KMS-11 (cell line): ENCODE results near the gene PLXDC2.

Experiments
- H2AFZ ChIP-seq: fragments of 200-600 bp; sonication (generic); 2 replicates; pipeline ENCODE4 v1.6.1; 2016; ENCODE audit warnings: antibody characterized with exemption, mixed run types, low read depth
- H3K27ac ChIP-seq: fragments of 200-600 bp; sonication (generic); 2 replicates; pipeline ENCODE4 v1.6.1; 2016; ENCODE audit warnings: mild to moderate bottlenecking, mixed run types
- H3K27me3 ChIP-seq: fragments of 200-600 bp; sonication (generic); 2 replicates; pipeline ENCODE4 v1.6.1; 2017; ENCODE audit warnings: mild to moderate bottlenecking, low read depth, mixed run types, moderate library complexity; ENCODE audit not compliant: insufficient read depth
- H3K36me3 ChIP-seq: fragments of 200-600 bp; sonication (generic); 2 replicates; pipeline ENCODE4 v1.6.1; 2017; ENCODE audit warnings: mild to moderate bottlenecking, mixed run types; ENCODE audit not compliant: insufficient read depth
- H3K4me1 ChIP-seq: fragments of 200-600 bp; sonication (generic); 2 replicates; pipeline ENCODE4 v1.6.1; 2016; ENCODE audit warnings: mild to moderate bottlenecking, low read depth, mixed run types; ENCODE audit not compliant: poor library complexity, severe bottlenecking
- H3K4me2 ChIP-seq: fragments of 200-600 bp; sonication (generic); 2 replicates; pipeline ENCODE4 v1.7.0; 2016; ENCODE audit warnings: mild to moderate bottlenecking, mixed run types
- H3K4me3 ChIP-seq: fragments of 200-600 bp; sonication (generic); IDR thresholded peaks from 2 replicates; pipeline ENCODE4 v1.6.1; 2017; ENCODE audit warnings: low read depth, low read length, mixed read lengths; ENCODE audit not compliant: insufficient read depth
- H3K79me2 ChIP-seq: fragments of 200-600 bp; sonication (generic); 2 replicates; pipeline ENCODE4 v1.6.1; 2016; ENCODE audit warnings: low read depth, mixed run types; ENCODE audit not compliant: insufficient read depth
- H3K9ac ChIP-seq: fragments of 200-600 bp; sonication (generic); 2 replicates; pipeline ENCODE4 v1.6.1; 2016; ENCODE audit warnings: mild to moderate bottlenecking, mixed run types
- H4K20me1 ChIP-seq: fragments of 200-600 bp; sonication (generic); 2 replicates; pipeline ENCODE4 v1.6.1; 2016; ENCODE audit warnings: mild to moderate bottlenecking, mixed run types; ENCODE audit not compliant: insufficient read depth
- CTCF ChIP-seq: fragments of 200-600 bp; sonication (generic); conservative IDR thresholded peaks from 2 replicates; pipeline ENCODE4 v1.6.1; 2017; ENCODE audit warnings: low read depth, mild to moderate bottlenecking, antibody characterized with exemption, low read length, moderate library complexity, mixed read lengths

The PLXDC2 gene

GRCh38 chr10:19889256-19889655 is 73.0 kb downstream of the PLXDC2 start:
- Histone ChIP-seq H4K20me1 (no peaks in the 10 kb centered on the region), H3K79me2 (no peaks in the 10 kb centered on the region), H3K36me3 (no peaks in the 10 kb centered on the region)

GRCh38 chr10:19891429-19891828 is 75.2 kb downstream of the PLXDC2 start:
- H3K4me1 ChIP-seq: no peaks in the 10 kb centered on the region
- no peak overlapping the region for H2AFZ ChIP-seq
- H4K20me1 ChIP-seq: no peaks in the 10 kb centered on the region
- no peak overlapping the region for H3K9ac ChIP-seq
- no peak for TF ChIP-seq CTCF
- H3K4me3 ChIP-seq: no peak overlapping the region
- H3K36me3 ChIP-seq: no peaks in the 10 kb centered on the region
- H3K4me2 ChIP-seq: no peak overlapping the region
- H3K27ac ChIP-seq: no peak overlapping the region
- H3K79me2 ChIP-seq: no peaks in the 10 kb centered on the region
- no peaks in the 10 kb centered on the region for H3K27me3 ChIP-seq

More at GRCh38 chr10:19889256-19889655, 73.0 kb downstream of the PLXDC2 start:
- Histone ChIP-seq H3K9ac (no peak overlapping the region), H2AFZ (no peak overlapping the region), H3K4me3 (no peak overlapping the region), H3K27me3 (no peaks in the 10 kb centered on the region), H3K4me2 (no peak overlapping the region), H3K4me1 (no peaks in the 10 kb centered on the region), H3K27ac (no peak overlapping the region)
- no peak for TF ChIP-seq CTCF

GRCh38 chr10:19892270-19892669 is 76.0 kb downstream of the PLXDC2 start:
- no peak overlapping the region for H2AFZ ChIP-seq
- no peak for TF ChIP-seq CTCF
- no peaks in the 10 kb centered on the region for H3K36me3 ChIP-seq
- H3K4me3 ChIP-seq: no peak overlapping the region
- no peaks in the 10 kb centered on the region for H3K27me3 ChIP-seq
- H4K20me1 ChIP-seq: no peaks in the 10 kb centered on the region
- no peak overlapping the region for H3K27ac ChIP-seq
- no peak overlapping the region for H3K9ac ChIP-seq
- no peaks in the 10 kb centered on the region for H3K79me2 ChIP-seq
- H3K4me1 ChIP-seq: no peaks in the 10 kb centered on the region
- H3K4me2 ChIP-seq: no peak overlapping the region

GRCh38 chr10:19892677-19893076 is 76.4 kb downstream of the PLXDC2 start:
- Histone ChIP-seq H3K79me2 (no peaks in the 10 kb centered on the region), H4K20me1 (no peaks in the 10 kb centered on the region), H2AFZ (no peak overlapping the region), H3K4me1 (no peaks in the 10 kb centered on the region), H3K4me2 (no peak overlapping the region), H3K36me3 (no peaks in the 10 kb centered on the region), H3K27ac (no peak overlapping the region), H3K9ac (no peak overlapping the region), H3K27me3 (no peaks in the 10 kb centered on the region), H3K4me3 (no peak overlapping the region)
- TF ChIP-seq CTCF: no peak
